Stimulated activated CD4-positive, alpha-beta T cell treated with anti-CD3 and anti-CD28 coated beads, Interleukin-1b, Interleukin-23, amount 100 ng/mL, for 24 hours (primary cell): ENCODE measurements around the gene TRABD2B.
A peak's percentile ranks its signal among the peaks of the same experiment; 100 is the strongest.

Source experiments
- DNase-seq, 4 experiments: peaks; one replicate each; pipeline ENCODE4 v3.0.0-alpha.2; 2020; ENCODE audit warnings: low read depth in 4 of 4, low spot score in 1 of 4

Gene TRABD2B

GRCh38 chr1:47761201-47761930, 235.8 kb downstream of the TRABD2B start:
- DNase-seq = no peak

DNA sequence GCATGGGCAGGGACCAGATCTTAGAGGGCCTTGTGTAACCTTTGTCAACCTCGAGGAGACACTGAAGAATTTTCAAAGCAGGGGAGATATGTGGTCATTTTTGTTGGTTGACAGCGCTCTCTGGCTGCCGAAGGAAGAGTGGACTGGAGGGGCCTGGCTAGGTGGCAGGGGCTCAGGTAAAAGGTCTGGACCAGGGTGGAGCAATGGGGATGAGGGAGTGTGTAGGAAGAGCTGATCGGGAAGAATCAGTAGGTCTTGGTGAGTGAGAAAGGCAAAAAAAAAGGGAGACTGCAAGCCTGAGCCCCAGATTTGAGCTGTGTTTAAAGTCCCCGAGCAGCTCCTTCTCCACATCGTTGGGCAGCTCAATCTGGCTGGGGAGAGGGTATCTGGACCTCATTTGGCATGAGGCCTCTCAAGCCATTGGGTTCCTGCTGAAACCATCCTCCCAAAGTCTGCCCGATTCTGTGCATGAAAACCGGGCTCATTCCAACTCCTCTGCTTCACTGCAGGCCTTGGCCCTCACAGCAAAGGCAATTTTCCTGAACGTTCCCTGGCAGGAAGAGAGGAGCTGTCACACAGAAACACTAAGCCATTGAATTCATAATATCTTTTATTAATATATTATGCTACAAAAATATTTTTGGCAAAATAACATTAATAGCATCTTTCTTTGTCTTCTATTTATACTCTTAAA, 237.1 kb downstream of the TRABD2B start:
- DNase-seq = no peak

DNA sequence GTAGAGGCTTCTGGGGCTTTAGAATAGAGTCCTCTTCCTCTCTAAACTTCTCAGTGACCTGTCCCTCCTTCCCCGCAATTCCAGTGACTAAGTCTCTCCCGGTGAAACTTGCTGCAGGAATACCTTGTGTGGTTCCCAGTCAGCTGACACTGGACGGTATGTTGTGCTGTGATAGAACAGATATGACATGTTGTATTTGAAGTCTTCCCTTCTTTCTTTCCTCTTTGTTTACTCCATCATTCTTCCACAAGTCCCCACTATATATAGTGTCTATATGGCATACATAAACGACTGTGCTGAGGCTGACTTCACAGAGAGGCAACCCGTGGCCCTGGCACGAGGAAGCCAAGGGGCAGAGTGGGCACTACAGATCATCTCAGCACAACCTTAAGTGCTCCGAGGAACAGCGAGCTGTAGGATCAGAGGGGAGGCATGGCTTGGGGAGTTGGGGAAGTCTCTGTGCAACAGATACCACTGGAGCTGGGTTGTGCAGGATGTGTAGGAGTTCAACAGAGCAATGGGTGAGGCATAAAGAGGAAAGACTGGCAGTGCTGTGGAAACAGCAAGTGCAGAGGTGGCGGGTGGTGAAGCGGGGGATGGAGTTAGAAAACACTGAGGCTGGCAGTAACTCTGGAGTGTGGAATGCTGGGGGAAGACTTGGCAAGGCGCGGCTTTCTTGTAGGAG, 237.8 kb downstream of the TRABD2B start:
- DNase-seq = no peak

GRCh38 chr1:47758341-47759250, 238.6 kb downstream of the TRABD2B start:
- no peak for DNase-seq

DNA sequence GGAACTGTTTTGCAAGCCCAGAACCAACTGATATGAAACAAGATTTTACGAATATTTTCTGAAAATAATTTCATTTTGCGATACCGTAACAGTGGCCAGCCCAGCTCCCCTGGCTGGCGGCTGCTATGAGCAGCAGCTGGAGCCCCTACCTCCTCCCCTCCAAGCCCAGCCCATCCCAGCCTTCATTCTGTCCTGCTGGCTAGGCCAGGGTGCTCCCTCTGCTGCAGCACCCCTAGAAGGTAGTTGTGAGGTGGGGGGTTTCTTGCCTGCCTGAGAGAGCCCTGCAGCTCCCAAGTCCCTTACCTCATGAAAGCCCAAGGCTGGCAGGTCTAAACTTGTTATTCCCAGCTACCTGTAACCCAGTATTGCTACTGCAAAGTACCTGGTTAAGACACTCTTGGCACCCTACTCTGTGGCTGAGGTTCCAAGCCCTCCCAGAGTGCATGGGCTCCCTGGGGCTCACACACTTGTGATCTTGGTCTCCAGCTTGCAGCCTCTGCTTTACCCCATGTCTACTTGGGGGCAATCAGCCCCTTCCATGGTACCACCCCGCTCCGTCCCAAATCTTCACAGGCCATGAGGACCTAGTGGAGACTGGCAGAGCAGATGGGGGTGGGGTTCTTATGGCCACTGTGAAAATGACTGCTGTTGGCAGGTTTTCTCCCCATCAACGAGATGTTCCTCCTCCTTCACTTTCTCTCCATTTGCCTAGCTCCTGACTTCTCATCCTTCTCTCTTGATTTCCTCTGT, 239.8 kb downstream of the TRABD2B start:
- DNase-seq = no peak

- DNase-seq = no peak
Observed at GRCh38 chr1:47756411-47756810, 240.8 kb downstream of the TRABD2B start.

GRCh38 chr1:47756006-47756405, 241.2 kb downstream of the TRABD2B start:
- DNase-seq = no peak

- DNase-seq = peak in 3 of 4 experiments; percentile 12 to 39 (median 34)
Observed at GRCh38 chr1:47755101-47755990, 241.8 kb downstream of the TRABD2B start.

- no peak for DNase-seq
Observed at GRCh38 chr1:47754221-47754620, 243.0 kb downstream of the TRABD2B start.

DNA sequence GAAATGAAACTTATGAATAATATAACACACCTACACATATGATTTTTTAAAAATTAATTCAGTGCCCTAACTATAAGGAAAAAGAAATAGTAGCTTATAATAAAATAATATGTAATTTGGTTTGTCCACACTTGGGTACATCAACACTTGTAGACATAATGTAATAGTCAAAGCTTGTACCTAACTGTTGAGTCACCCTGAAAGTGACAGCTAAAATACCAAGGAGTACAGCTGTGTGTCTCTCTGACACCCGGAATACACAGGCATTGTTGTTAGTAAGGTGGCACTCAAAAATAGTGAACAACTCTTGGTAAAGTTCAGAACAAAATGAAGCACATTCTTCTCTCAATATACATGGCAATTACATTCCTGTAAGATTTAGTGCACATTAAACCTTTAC, 243.4 kb downstream of the TRABD2B start:
- DNase-seq = no peak

GRCh38 chr1:47752559-47752958, 244.6 kb downstream of the TRABD2B start:
- no peak for DNase-seq

- DNase-seq = no peak
Observed at GRCh38 chr1:47751996-47752451, 245.2 kb downstream of the TRABD2B start.

DNA sequence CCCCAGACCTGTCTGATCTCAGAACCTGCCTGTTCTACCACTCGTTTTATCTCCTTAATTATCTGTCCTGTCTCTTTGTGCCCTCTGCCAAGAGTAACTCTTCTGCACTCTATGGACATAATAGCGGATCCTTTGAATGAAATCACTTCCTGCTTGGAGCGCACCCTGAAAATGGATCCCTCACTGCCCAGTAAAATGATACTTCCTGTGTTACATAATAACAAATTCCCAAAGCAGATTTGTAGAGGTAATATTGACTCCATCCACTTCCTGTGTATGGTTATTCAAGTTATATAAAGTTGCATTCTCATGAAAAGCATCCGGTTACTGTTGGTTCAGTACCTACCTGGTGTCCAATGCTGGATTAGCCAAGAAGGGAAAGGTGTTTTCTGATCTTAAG, 246.0 kb downstream of the TRABD2B start:
- DNase-seq = no peak

GRCh38 chr1:47745715-47746609, 251.2 kb downstream of the TRABD2B start:
- DNase-seq = no peak

DNA sequence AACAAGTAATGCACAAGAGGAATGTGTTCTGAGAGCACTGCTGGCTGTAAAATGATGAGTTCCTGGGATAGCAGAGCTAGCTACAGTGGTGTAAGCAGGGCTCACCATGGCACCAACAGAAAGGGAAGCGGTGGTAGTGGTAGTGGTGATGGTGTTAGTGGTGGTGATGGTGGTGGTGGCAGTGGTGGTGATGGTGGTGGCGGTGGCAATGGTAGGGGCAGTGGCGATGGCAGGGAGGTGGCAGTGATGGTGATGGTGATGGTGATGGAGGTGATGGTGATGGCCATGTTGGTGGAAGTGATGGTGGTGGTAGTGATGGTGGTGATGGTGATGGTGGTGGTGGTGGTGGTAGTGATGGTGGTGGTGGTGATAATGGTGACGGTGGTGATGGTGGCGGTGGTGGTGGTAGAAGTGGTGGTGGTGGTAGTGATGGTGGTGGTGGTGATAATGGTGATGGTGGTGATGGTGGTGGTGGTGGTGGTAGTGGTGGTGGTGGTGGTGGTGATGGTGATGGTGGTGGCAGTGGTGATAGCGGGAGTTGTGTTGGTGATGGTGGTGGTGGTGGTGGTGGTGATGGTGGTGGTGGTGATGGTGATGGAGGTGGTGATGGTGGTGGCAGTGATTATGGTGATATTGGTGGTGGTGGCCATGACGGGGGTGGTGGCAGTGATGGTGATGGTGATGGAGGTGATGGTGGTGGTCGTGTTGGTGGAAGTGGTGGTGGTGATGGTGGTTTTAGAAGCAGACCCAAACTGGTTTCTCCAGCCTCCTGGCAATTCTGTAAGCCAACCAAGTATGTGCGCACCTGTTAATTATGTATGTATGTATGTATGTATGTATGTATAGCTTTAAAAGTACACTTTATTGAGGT, 254.1 kb downstream of the TRABD2B start:
- no peak for DNase-seq

DNA sequence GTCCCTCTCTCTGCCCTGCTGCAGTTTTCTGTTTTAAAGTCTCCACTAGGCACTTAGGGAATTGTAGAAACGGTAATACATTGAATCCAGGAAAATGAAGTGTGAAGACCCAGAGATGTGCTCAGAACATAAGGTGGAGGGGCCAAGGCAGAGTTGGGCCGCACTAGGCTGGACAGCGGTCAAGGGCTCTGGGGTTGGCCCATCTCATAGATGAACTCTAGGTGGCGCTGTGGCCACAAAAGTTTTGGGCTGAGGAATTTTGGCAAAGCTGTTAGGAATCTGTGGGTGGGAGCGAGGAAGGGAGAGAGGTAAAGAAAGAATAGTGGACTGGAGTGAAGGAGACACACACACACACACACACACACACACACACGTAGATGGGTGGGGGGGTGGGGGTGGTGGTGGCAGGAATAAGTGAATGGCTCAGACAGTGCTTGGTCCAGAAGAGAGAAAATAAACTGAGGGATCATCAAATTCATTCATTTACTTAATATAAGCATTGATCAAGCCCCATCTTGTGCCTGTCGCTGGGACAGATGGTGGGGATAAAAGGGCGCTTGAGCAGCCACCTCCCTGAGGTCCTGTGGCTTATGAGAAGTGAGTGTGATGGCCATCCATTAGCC, 258.5 kb downstream of the TRABD2B start:
- DNase-seq = no peak

DNA sequence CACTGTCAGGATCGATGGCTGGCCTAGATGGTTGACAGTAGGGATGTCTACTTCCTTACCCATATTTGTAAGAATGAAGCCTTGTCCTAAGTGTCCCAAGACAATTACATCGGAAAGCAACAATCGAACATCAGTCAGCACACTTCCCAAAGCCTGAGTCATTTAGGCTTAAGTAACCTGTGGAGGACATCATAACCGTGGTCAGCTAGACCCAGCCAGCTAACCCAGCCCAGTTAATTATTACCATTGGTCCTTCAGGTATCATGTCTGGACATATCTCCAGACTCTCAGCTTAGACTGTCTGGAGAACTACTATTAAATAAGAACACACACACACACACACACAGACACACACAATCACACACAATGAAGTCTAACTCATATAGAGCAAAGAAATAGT, 264.7 kb downstream of the TRABD2B start:
- no peak for DNase-seq
